Measurements from ENCODE around the gene TIAM2. TPM values are rescaled to one million over a fixed set of nuclear protein-coding genes. Genes with fewer than 3 reads are reported as not detected.

Gene TIAM2
- total and polyA plus RNA-seq, 8 donors, result 2.0 to 9.2 (median 3.4) TPM

- FAIRE-seq, result no peak
Measured at GRCh38 chr6:155173488-155173887, 178.4 kb downstream of the TIAM2 start.

GRCh38 chr6:155174576-155175211 is 179.6 kb downstream of the TIAM2 start:
- Histone ChIP-seq H3K27me3 (no peaks in the 10 kb centered on the region), H3K36me3 (no peaks in the 10 kb centered on the region), H3K9me3 (no peaks in the 10 kb centered on the region), H3K4me1 (peaks cover 0 to 5% (median 4%) of the 10 kb centered on the region in 3 donors), H3K27ac (no peak overlapping the region), H3K4me3 (no peak overlapping the region)
- DNase-seq (peak in 4 of 6 donors; percentile 32 to 60 (median 52)), ATAC-seq (peak; percentile 88 to 96 (median 94)), FAIRE-seq (no peak)
- intact Hi-C loops (cut with DNase I), result loop anchor here in 1 of 3 donors (5.0 to 10.0 kb wide), 2 partner anchors 247 to 500 kb away; no protein-coding TSS in a partner anchor
- WGBS, 2 donors, result 21 to 27% methylated on average over 12 of the region's 12 CpGs
- TF ChIP-seq CTCF (IDR thresholded peaks at IDR 0.05), result peak in 3 of 4 donors; percentile 12 to 31 (median 27)

More at GRCh38 chr6:155173488-155173887, 178.4 kb downstream of the TIAM2 start:
- ATAC-seq (no peak), DNase-seq (no peak)
- Histone ChIP-seq H3K4me3 (no peak overlapping the region), H3K27me3 (no peaks in the 10 kb centered on the region), H3K9me3 (no peaks in the 10 kb centered on the region), H3K4me1 (peaks cover 0 to 5% (median 4%) of the 10 kb centered on the region in 3 donors), H3K36me3 (no peaks in the 10 kb centered on the region), H3K27ac (no peak overlapping the region)
- WGBS, 2 donors, result 61 to 73% methylated on average over 5 of the region's 5 CpGs
- intact Hi-C loops (cut with DNase I), result loop anchor here in 1 of 3 donors (10.0 kb wide), 1 partner anchor 499 kb away; no protein-coding TSS in a partner anchor
- no peak for TF ChIP-seq CTCF (IDR thresholded peaks at IDR 0.05)

- 82 to 84% methylated on average over 4 of the region's 4 CpGs for WGBS, 2 donors
- Histone ChIP-seq H3K4me3 (no peak overlapping the region), H3K27ac (no peak overlapping the region), H3K4me1 (no peaks in the 10 kb centered on the region), H3K27me3 (no peaks in the 10 kb centered on the region), H3K9me3 (no peaks in the 10 kb centered on the region), H3K36me3 (no peaks in the 10 kb centered on the region)
- TF ChIP-seq CTCF (IDR thresholded peaks at IDR 0.05), result peak; percentile 31 to 67 (median 45)
- ATAC-seq, result peak in 3 of 4 donors; percentile 56 to 68 (median 68)
- DNase-seq, result peak in 1 of 6 donors; percentile 25
- FAIRE-seq, result peak; percentile 80
- intact Hi-C loops (cut with DNase I), result loop anchor here in 1 of 3 donors (5.0 to 10.0 kb wide), 2 partner anchors 250 to 503 kb away; no protein-coding TSS in a partner anchor
Measured at GRCh38 chr6:155177363-155177961, 182.3 kb downstream of the TIAM2 start.

GRCh38 chr6:155181498-155181897 is 186.4 kb downstream of the TIAM2 start:
- intact Hi-C loops (cut with DNase I), result no loop called here
- 59 to 61% methylated on average over 3 of the region's 3 CpGs for WGBS, 2 donors

More at GRCh38 chr6:155181498-155181897, 186.4 kb downstream of the TIAM2 start:
- no peak overlapping the region for H3K27ac ChIP-seq
- FAIRE-seq, result no peak
- DNase-seq, result no peak
- no peaks in the 10 kb centered on the region for H3K27me3 ChIP-seq
- no peak overlapping the region for H3K4me3 ChIP-seq
- H3K36me3 ChIP-seq, result no peaks in the 10 kb centered on the region
- ATAC-seq, result peak in 2 of 4 donors; percentile 43 to 48
- peaks cover 0 to 2% (median 0%) of the 10 kb centered on the region in 3 donors for H3K4me1 ChIP-seq
- TF ChIP-seq CTCF (IDR thresholded peaks at IDR 0.05), result no peak
- no peaks in the 10 kb centered on the region for H3K9me3 ChIP-seq

Data from pancreas (tissue), 10 donors.